OCI-LY7 (cell line): ENCODE results near the gene POFUT1. TPM values are rescaled to one million over a fixed set of nuclear protein-coding genes. Genes with fewer than 3 reads are reported as not detected.

Experiments
- BruUV-seq: library from RNA; stranded (reverse); fragments of 400-500 nt; replicated peaks from 2 replicates; lab custom pipeline; 2021; lab: Mats Ljungman, UMichigan
- CTCF ChIA-PET: fragments of 300-600 bp; sonication (Branson Sonifier 250); formaldehyde crosslinking; loops from one replicate; lab custom pipeline; 2022; ENCODE audit warnings: antibody characterized with exemption; ENCODE audit not compliant: unreplicated experiment; lab: Charles Lee
- POLR2A ChIA-PET: fragments of 300-600 bp; sonication (Branson Sonifier 250); formaldehyde crosslinking; loops from one replicate; lab custom pipeline; 2022; ENCODE audit warnings: antibody characterized with exemption; lab: Charles Lee
- DNase-seq: peaks from one replicate; pipeline ENCODE4 v3.0.0-alpha.2; 2015; ENCODE audit warnings: low spot score
- H2AFZ ChIP-seq: fragments of 200-600 bp; sonication (generic), shearing (Covaris generic); 2 replicates; pipeline ENCODE4 v1.6.1; 2014; ENCODE audit warnings: mild to moderate bottlenecking, antibody characterized with exemption, low read length, moderate library complexity
- H3K27ac ChIP-seq: fragments of 200-600 bp; sonication (generic); 2 replicates; pipeline ENCODE4 v1.5.1; 2014; ENCODE audit warnings: mixed run types, low read depth, mild to moderate bottlenecking, moderate library complexity, low read length, inconsistent platforms; ENCODE audit not compliant: poor library complexity, severe bottlenecking
- H3K36me3 ChIP-seq: fragments of 200-600 bp; sonication (generic); 2 replicates; pipeline ENCODE4 v1.6.1; 2014; ENCODE audit warnings: mild to moderate bottlenecking, antibody characterized with exemption, low read length, moderate library complexity, mixed read lengths; ENCODE audit not compliant: insufficient read depth
- H3K4me1 ChIP-seq: fragments of 200-600 bp; sonication (generic); 2 replicates; pipeline ENCODE4 v1.5.1; 2014; ENCODE audit warnings: mild to moderate bottlenecking, low read length; ENCODE audit not compliant: insufficient read depth, poor library complexity, severe bottlenecking
- H3K4me2 ChIP-seq: fragments of 200-600 bp; sonication (generic); 2 replicates; pipeline ENCODE4 v1.6.1; 2014; ENCODE audit warnings: mild to moderate bottlenecking, low read length
- H3K4me3 ChIP-seq: fragments of 200-600 bp; sonication (generic); 2 replicates; pipeline ENCODE4 v1.5.1; 2014; ENCODE audit warnings: mild to moderate bottlenecking, low read depth, low read length; ENCODE audit not compliant: poor library complexity, severe bottlenecking
- H3K79me2 ChIP-seq: fragments of 200-600 bp; sonication (generic); 2 replicates; pipeline ENCODE4 v1.6.1; 2016; ENCODE audit warnings: low read depth, mild to moderate bottlenecking, low read length, moderate library complexity, mixed read lengths; ENCODE audit not compliant: insufficient read depth
- H3K9me2 ChIP-seq: fragments of 200-600 bp; sonication (generic); 2 replicates; pipeline ENCODE4 v1.6.1; 2016; ENCODE audit warnings: mild to moderate bottlenecking, low read length, mixed read lengths; ENCODE audit not compliant: insufficient read depth
- H3K9me3 ChIP-seq: fragments of 200-600 bp; sonication (generic); 2 replicates; pipeline ENCODE4 v1.6.1; 2014; ENCODE audit warnings: mild to moderate bottlenecking, mixed run types, low read length, mixed read lengths
- H4K20me1 ChIP-seq: fragments of 200-600 bp; sonication (generic); 2 replicates; pipeline ENCODE4 v1.6.1; 2014; ENCODE audit warnings: mild to moderate bottlenecking, antibody characterized with exemption, low read length, moderate library complexity, mixed read lengths; ENCODE audit not compliant: insufficient read depth
- CTCF ChIP-seq: fragments of 200-600 bp; sonication (generic); conservative IDR thresholded peaks from 2 replicates; pipeline ENCODE4 v1.5.1; 2014; ENCODE audit warnings: mild to moderate bottlenecking, antibody characterized with exemption, low read length, moderate library complexity, mixed read lengths
- EZH2phosphoT487 ChIP-seq: fragments of 200-600 bp; sonication (generic); IDR thresholded peaks from 2 replicates; pipeline ENCODE4 v1.6.1; 2018; ENCODE audit warnings: low read depth, borderline replicate concordance, mild to moderate bottlenecking, mixed run types, antibody characterized with exemption, low read length, moderate library complexity, mixed read lengths
- intact Hi-C: fragments of 100-400 bp; cut with micrococcal nuclease; formaldehyde crosslinking; loops from one replicate; pipeline ENCODE4 v1.10.0; 2022; ENCODE audit not compliant: unreplicated experiment
- total RNA-seq, 2 experiments: library from RNA; depleted of rRNA in 1 of 2; stranded (reverse); fragments of >200 nt in 1 of 2; shearing (Covaris generic) in 1 of 2; gene quantifications; 2 replicates each; pipeline ENCODE4 v1.2.3, GENCODE V29; 2014 to 2022

Gene POFUT1
- total RNA-seq, 2 experiments from 2014 or later, result 21.4 to 33.1 TPM

GRCh38 chr20:32189691-32190615 is 17.7 kb upstream of the POFUT1 start:
- TF ChIP-seq CTCF (no peak), EZH2phosphoT487 (no peak)
- Histone ChIP-seq H2AFZ (no peak overlapping the region), H4K20me1 (peaks cover 5% of the 10 kb centered on the region), H3K79me2 (no peaks in the 10 kb centered on the region), H3K4me3 (no peak overlapping the region), H3K9me3 (no peaks in the 10 kb centered on the region), H3K4me1 (no peaks in the 10 kb centered on the region), H3K27ac (no peak overlapping the region), H3K4me2 (no peak overlapping the region), H3K9me2 (no peaks in the 10 kb centered on the region), H3K36me3 (peaks cover 35% of the 10 kb centered on the region; the same call in 1 of the 2 replicates)
- intact Hi-C loops, result no loop called here
- ChIA-PET POLR2A (no interaction called here), CTCF (no interaction called here)
- BruUV-seq, result no TSS peak
- DNase-seq, result no peak

GRCh38 chr20:32190616-32191415 is 16.9 kb upstream of the POFUT1 start:
- ChIA-PET POLR2A (interaction anchor here (0.7 kb wide), 1 partner anchor 89 kb away, joined by 3 read pairs; no protein-coding TSS in a partner anchor), CTCF (no interaction called here)
- Histone ChIP-seq H3K4me1 (no peaks in the 10 kb centered on the region), H3K4me3 (no peak overlapping the region), H3K9me3 (no peaks in the 10 kb centered on the region), H3K36me3 (peaks cover 44% of the 10 kb centered on the region), H2AFZ (no peak overlapping the region), H4K20me1 (peaks cover 5% of the 10 kb centered on the region), H3K4me2 (no peak overlapping the region), H3K9me2 (no peaks in the 10 kb centered on the region), H3K27ac (no peak overlapping the region), H3K79me2 (no peaks in the 10 kb centered on the region)
- BruUV-seq, result no TSS peak
- no peak for DNase-seq
- intact Hi-C loops, result no loop called here
- TF ChIP-seq EZH2phosphoT487, result no peak
- TF ChIP-seq CTCF, result no peak
